ENCODE results near the gene ITFG2. TPM values are rescaled to one million over a fixed set of nuclear protein-coding genes. Genes with fewer than 3 reads are reported as not detected.

Gene ITFG2
- total and polyA plus RNA-seq, 2 of the 13 experiments (the other 11 are each of a cell fraction or from before 2014, with no cell fraction given) = 14.8 to 15.5 TPM

DNA sequence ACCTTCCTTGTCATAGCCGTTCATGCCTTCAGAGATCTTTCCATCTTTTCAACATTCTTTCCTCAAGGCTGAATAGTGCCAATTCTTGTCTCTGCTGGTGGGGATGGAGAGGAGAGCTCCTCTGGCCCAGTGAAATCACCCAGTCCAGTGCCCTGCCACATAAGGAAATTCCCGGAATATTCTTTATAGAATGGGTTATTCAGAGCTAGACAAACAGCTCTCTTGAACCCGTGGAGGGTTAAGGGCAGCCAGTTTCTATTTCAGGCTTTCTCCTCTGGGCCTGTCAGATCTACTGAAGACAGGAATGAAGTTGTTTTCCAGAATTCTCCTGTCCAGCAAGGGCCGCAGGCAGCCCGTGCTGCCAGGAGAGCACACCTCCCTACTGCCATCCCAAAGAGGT is 30.5 kb downstream of the ITFG2 start:
- Histone ChIP-seq H3K9me3 (ENCODE audit: low read length) (no peaks in the 10 kb centered on the region), H4K20me1 (ENCODE audit: insufficient read depth, low read length) (no peaks in the 10 kb centered on the region), H3K4me2 (ENCODE audit: low read depth, low read length) (no peak overlapping the region), H3K4me1 (ENCODE audit: insufficient read depth, low read length) (peaks cover 20% of the 10 kb centered on the region), H3K9ac (ENCODE audit: insufficient read depth, low read depth, low read length) (no peak overlapping the region), H3K27ac (ENCODE audit: extremely low read length, insufficient read depth, low read length) (no peak overlapping the region), H2AFZ (ENCODE audit: low read length) (no peak overlapping the region), H3K27me3 (ENCODE audit: control insufficient read depth in 1 of 2, insufficient read depth in 2 of 2, low read length in 2 of 2) (no peaks in the 10 kb centered on the region; a peak in 1 of 5 replicates), H3K4me3 (replicated peaks in 1 of 3; ENCODE audit: insufficient read depth in 1 of 3, low read depth in 2 of 3, low read length in 3 of 3) (no peak overlapping the region), H3K79me2 (ENCODE audit: insufficient read depth, low read length) (no peaks in the 10 kb centered on the region), H3K36me3 (replicated peaks in 1 of 2; ENCODE audit: control insufficient read depth in 1 of 2, insufficient read depth in 2 of 2, low read length in 2 of 2) (peaks cover 3 to 4% of the 10 kb centered on the region in 2 experiments; a peak in 3 of 5 replicates)
- no peak for DNase-seq (ENCODE audit: low spot score)
- ChIA-PET POLR2A (no interaction called here), CTCF (ENCODE audit: low intra/inter-chr PET ratio, low total read pairs) (no interaction called here)
- intact Hi-C loops (cut with micrococcal nuclease; ENCODE audit: unreplicated experiment) = no loop called here
- no peak for FAIRE-seq
- WGBS (ENCODE audit: low lambda C conversion rate) = 97% methylated on average over 5 of the region's 5 CpGs
- no TSS peak for BruUV-seq (replicated peaks)
- in situ Hi-C loops (cut with HindIII; ENCODE audit: extremely low pct_ligation_motif_present, low pct_unique_long_range_greater_than_20kb) = no loop called here
- TF ChIP-seq, protein P1, sequence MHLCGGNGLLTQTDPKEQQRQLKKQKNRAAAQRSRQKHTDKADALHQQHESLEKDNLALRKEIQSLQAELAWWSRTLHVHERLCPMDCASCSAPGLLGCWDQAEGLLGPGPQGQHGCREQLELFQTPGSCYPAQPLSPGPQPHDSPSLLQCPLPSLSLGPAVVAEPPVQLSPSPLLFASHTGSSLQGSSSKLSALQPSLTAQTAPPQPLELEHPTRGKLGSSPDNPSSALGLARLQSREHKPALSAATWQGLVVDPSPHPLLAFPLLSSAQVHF (CRISPR knock-in tag; IDR thresholded peaks at IDR 0.05) = no peak
- no peak for TF ChIP-seq CHD4 (IDR thresholded peaks at IDR 0.05; ENCODE audit: borderline replicate concordance, low read length)
- no peak for TF ChIP-seq FOSL1 (CRISPR knock-in tag; IDR thresholded peaks at IDR 0.05; ENCODE audit: borderline replicate concordance)
- no peak for TF ChIP-seq ZNF839 (CRISPR knock-in tag; IDR thresholded peaks at IDR 0.05; ENCODE audit: borderline replicate concordance)
- no peak for TF ChIP-seq BORCS8-MEF2B (CRISPR knock-in tag; IDR thresholded peaks at IDR 0.05)
- TF ChIP-seq MED13 (CRISPR knock-in tag; IDR thresholded peaks at IDR 0.05) = no peak
- no peak for ATAC-seq

GRCh38 chr12:2844786-2845185 is 32.3 kb downstream of the ITFG2 start:
- BruUV-seq (replicated peaks) = no TSS peak
- CTCF ChIA-PET (ENCODE audit: low intra/inter-chr PET ratio, low total read pairs) = interaction anchor here (1.7 kb wide), 1 partner anchor 100 kb away, joined by 6 read pairs; no protein-coding TSS in a partner anchor
- POLR2A ChIA-PET = no interaction called here

More at GRCh38 chr12:2844786-2845185, 32.3 kb downstream of the ITFG2 start:
- ATAC-seq (no peak), DNase-seq (ENCODE audit: low spot score) (no peak), FAIRE-seq (no peak)
- Histone ChIP-seq H3K4me1 (ENCODE audit: insufficient read depth, low read length) (peaks cover 38% of the 10 kb centered on the region), H3K27me3 (ENCODE audit: control insufficient read depth in 1 of 2, insufficient read depth in 2 of 2, low read length in 2 of 2) (no peaks in the 10 kb centered on the region; a peak in 1 of 5 replicates), H3K36me3 (replicated peaks in 1 of 2; ENCODE audit: control insufficient read depth in 1 of 2, insufficient read depth in 2 of 2, low read length in 2 of 2) (peaks cover 3 to 4% of the 10 kb centered on the region in 2 experiments; a peak in 2 of 5 replicates), H3K9ac (ENCODE audit: insufficient read depth, low read depth, low read length) (no peak overlapping the region), H3K4me2 (ENCODE audit: low read depth, low read length) (no peak overlapping the region), H4K20me1 (ENCODE audit: insufficient read depth, low read length) (no peaks in the 10 kb centered on the region), H3K4me3 (replicated peaks in 1 of 3; ENCODE audit: insufficient read depth in 1 of 3, low read depth in 2 of 3, low read length in 3 of 3) (no peak overlapping the region), H3K9me3 (ENCODE audit: low read length) (no peaks in the 10 kb centered on the region), H3K27ac (ENCODE audit: extremely low read length, insufficient read depth, low read length) (no peak overlapping the region), H3K79me2 (ENCODE audit: insufficient read depth, low read length) (no peaks in the 10 kb centered on the region), H2AFZ (ENCODE audit: low read length) (no peak overlapping the region)
- WGBS (ENCODE audit: low lambda C conversion rate) = 83% methylated on average over 9 of the region's 9 CpGs
- intact Hi-C loops (cut with micrococcal nuclease; ENCODE audit: unreplicated experiment) (loop anchor here (5.0 kb wide), 2 partner anchors 43 to 118 kb away; no protein-coding TSS in a partner anchor), in situ Hi-C loops (cut with HindIII; ENCODE audit: extremely low pct_ligation_motif_present, low pct_unique_long_range_greater_than_20kb) (loop anchor here (5.0 kb wide), 1 partner anchor 103 kb away; no protein-coding TSS in a partner anchor)
- no peak for TF ChIP-seq GFI1 (CRISPR knock-in tag; IDR thresholded peaks at IDR 0.05; ENCODE audit: borderline replicate concordance)
- TF ChIP-seq, protein P2, sequence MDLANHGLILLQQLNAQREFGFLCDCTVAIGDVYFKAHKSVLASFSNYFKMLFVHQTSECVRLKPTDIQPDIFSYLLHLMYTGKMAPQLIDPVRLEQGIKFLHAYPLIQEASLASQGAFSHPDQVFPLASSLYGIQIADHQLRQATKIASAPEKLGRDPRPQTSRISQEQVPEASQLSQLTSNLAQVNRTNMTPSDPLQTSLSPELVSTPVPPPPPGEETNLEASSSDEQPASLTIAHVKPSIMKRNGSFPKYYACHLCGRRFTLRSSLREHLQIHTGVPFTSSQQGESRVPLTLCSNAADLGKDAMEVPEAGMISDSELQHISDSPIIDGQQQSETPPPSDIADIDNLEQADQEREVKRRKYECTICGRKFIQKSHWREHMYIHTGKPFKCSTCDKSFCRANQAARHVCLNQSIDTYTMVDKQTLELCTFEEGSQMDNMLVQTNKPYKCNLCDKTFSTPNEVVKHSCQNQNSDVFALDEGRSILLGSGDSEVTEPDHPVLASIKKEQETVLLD (CRISPR knock-in tag; IDR thresholded peaks at IDR 0.05; ENCODE audit: low read depth) = no peak
- TF ChIP-seq, protein P3, sequence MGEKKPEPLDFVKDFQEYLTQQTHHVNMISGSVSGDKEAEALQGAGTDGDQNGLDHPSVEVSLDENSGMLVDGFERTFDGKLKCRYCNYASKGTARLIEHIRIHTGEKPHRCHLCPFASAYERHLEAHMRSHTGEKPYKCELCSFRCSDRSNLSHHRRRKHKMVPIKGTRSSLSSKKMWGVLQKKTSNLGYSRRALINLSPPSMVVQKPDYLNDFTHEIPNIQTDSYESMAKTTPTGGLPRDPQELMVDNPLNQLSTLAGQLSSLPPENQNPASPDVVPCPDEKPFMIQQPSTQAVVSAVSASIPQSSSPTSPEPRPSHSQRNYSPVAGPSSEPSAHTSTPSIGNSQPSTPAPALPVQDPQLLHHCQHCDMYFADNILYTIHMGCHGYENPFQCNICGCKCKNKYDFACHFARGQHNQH (CRISPR knock-in tag; IDR thresholded peaks at IDR 0.05) = no peak
- no peak for TF ChIP-seq KLF9 (CRISPR knock-in tag; IDR thresholded peaks at IDR 0.05; ENCODE audit: low read depth)
